Vagina (tissue), 2 donors: ENCODE measurements around the gene CNGB1. TPM values are rescaled to one million over a fixed set of nuclear protein-coding genes. Genes with fewer than 3 reads are reported as not detected.

Experiments used
- DNase-seq, 2 donors: peaks; one replicate each; pipeline ENCODE4 v3.0.0-alpha.2; 2017; ENCODE audit errors: extremely low spot score in 2 of 2
- H3K27ac ChIP-seq: fragments of 200-600 bp; sonication (generic); one replicate; pipeline ENCODE4 v1.5.1; 2019
- H3K27me3 ChIP-seq: fragments of 200-600 bp; sonication (generic); one replicate; pipeline ENCODE4 v1.5.1; 2019
- H3K36me3 ChIP-seq, 2 donors: fragments of 200-600 bp; sonication (generic); one replicate each; pipeline ENCODE4 v1.5.1; 2017 to 2019
- H3K4me1 ChIP-seq: fragments of 200-600 bp; sonication (generic); one replicate; pipeline ENCODE4 v1.5.1; 2019
- H3K4me3 ChIP-seq, 2 donors: fragments of 200-600 bp; sonication (generic); 1 replicate in 1 of 2; 2 replicates in 1 of 2; pipeline ENCODE4 v1.5.1; 2016 to 2019
- H3K9me3 ChIP-seq: fragments of 200-600 bp; sonication (generic); one replicate; pipeline ENCODE4 v1.5.1; 2019
- CTCF ChIP-seq, 3 experiments: fragments of 450-650 bp in 2 of 3; fragments of 200-600 bp in 1 of 3; sonication (generic) in 1 of 3; IDR thresholded peaks; one replicate each; pipeline ENCODE4 v1.5.1; 2017 to 2019; ENCODE audit warnings: antibody characterized with exemption in 3 of 3, mild to moderate bottlenecking in 2 of 3, moderate library complexity in 2 of 3
- POLR2A ChIP-seq, 2 donors: fragments of 450-650 bp; IDR thresholded peaks; one replicate each; pipeline ENCODE4 v1.6.1; 2017; ENCODE audit warnings: antibody characterized with exemption in 2 of 2, mild to moderate bottlenecking in 2 of 2, moderate library complexity in 2 of 2
- POLR2AphosphoS5 ChIP-seq, 2 donors: sonication (generic); formaldehyde crosslinking; IDR thresholded peaks; one replicate each; pipeline ENCODE4 v1.9.0; 2017; ENCODE audit warnings: antibody characterized with exemption in 2 of 2, mild to moderate bottlenecking in 2 of 2, low read depth in 1 of 2; ENCODE audit not compliant: insufficient read depth in 1 of 2
- intact Hi-C: fragments of 100-400 bp; cut with DNase I; formaldehyde crosslinking; loops from one replicate; pipeline ENCODE4 v1.15.1; 2023
- total RNA-seq: library from RNA; depleted of rRNA; stranded (reverse); fragments of >200 nt; gene quantifications from one replicate; pipeline ENCODE4 v1.2.3, GENCODE V29; 2016

The CNGB1 gene
- total RNA-seq, 1 donor from 2014 or later, result not detected

GRCh38 chr16:57935904-57936303 lies 35.0 kb downstream of the CNGB1 start:
- H3K36me3 ChIP-seq, result no peaks in the 10 kb centered on the region
- H3K4me3 ChIP-seq, result no peak overlapping the region
- no peak for DNase-seq
- no peaks in the 10 kb centered on the region for H3K27me3 ChIP-seq
- H3K4me1 ChIP-seq, result peaks cover 10% of the 10 kb centered on the region
- intact Hi-C loops, result no loop called here
- H3K27ac ChIP-seq, result no peak overlapping the region
- no peaks in the 10 kb centered on the region for H3K9me3 ChIP-seq
- TF ChIP-seq POLR2A (IDR thresholded peaks at IDR 0.05) (no peak), CTCF (IDR thresholded peaks at IDR 0.05) (no peak), POLR2AphosphoS5 (IDR thresholded peaks at IDR 0.05; ENCODE audit: insufficient read depth in 1 of 2, low read depth in 1 of 2) (no peak)

- Histone ChIP-seq H3K27ac (no peak overlapping the region), H3K9me3 (no peaks in the 10 kb centered on the region), H3K36me3 (no peaks in the 10 kb centered on the region), H3K4me3 (no peak overlapping the region), H3K4me1 (no peaks in the 10 kb centered on the region), H3K27me3 (no peaks in the 10 kb centered on the region)
- TF ChIP-seq CTCF (IDR thresholded peaks at IDR 0.05) (no peak), POLR2AphosphoS5 (IDR thresholded peaks at IDR 0.05; ENCODE audit: insufficient read depth in 1 of 2, low read depth in 1 of 2) (no peak), POLR2A (IDR thresholded peaks at IDR 0.05) (no peak)
- intact Hi-C loops, result no loop called here
- DNase-seq, result no peak
Observed at GRCh38 chr16:57930533-57930932, 40.4 kb downstream of the CNGB1 start.

GRCh38 chr16:57929250-57929649 lies 41.7 kb downstream of the CNGB1 start:
- intact Hi-C loops, result no loop called here
- no peaks in the 10 kb centered on the region for H3K9me3 ChIP-seq
- no peaks in the 10 kb centered on the region for H3K4me1 ChIP-seq
- H3K27me3 ChIP-seq, result no peaks in the 10 kb centered on the region
- no peak for DNase-seq
- H3K4me3 ChIP-seq, result no peak overlapping the region
- H3K36me3 ChIP-seq, result no peaks in the 10 kb centered on the region
- no peak for TF ChIP-seq POLR2AphosphoS5 (IDR thresholded peaks at IDR 0.05; ENCODE audit: insufficient read depth in 1 of 2, low read depth in 1 of 2)
- TF ChIP-seq CTCF (IDR thresholded peaks at IDR 0.05), result no peak
- TF ChIP-seq POLR2A (IDR thresholded peaks at IDR 0.05), result no peak
- H3K27ac ChIP-seq, result no peak overlapping the region

- H3K9me3 ChIP-seq, result no peaks in the 10 kb centered on the region
- no peak overlapping the region for H3K4me3 ChIP-seq
- H3K36me3 ChIP-seq, result no peaks in the 10 kb centered on the region
- H3K27me3 ChIP-seq, result no peaks in the 10 kb centered on the region
- TF ChIP-seq POLR2A (IDR thresholded peaks at IDR 0.05) (no peak), POLR2AphosphoS5 (IDR thresholded peaks at IDR 0.05; ENCODE audit: insufficient read depth in 1 of 2, low read depth in 1 of 2) (no peak), CTCF (IDR thresholded peaks at IDR 0.05) (no peak)
- no peak overlapping the region for H3K27ac ChIP-seq
- intact Hi-C loops, result no loop called here
- no peaks in the 10 kb centered on the region for H3K4me1 ChIP-seq
- no peak for DNase-seq
Observed at GRCh38 chr16:57926041-57926440, 44.9 kb downstream of the CNGB1 start.

- H3K36me3 ChIP-seq, result no peaks in the 10 kb centered on the region
- intact Hi-C loops, result no loop called here
- no peak for TF ChIP-seq CTCF (IDR thresholded peaks at IDR 0.05)
- no peak for TF ChIP-seq POLR2AphosphoS5 (IDR thresholded peaks at IDR 0.05; ENCODE audit: insufficient read depth in 1 of 2, low read depth in 1 of 2)
- no peak for TF ChIP-seq POLR2A (IDR thresholded peaks at IDR 0.05)
- H3K4me1 ChIP-seq, result no peaks in the 10 kb centered on the region
- no peak for DNase-seq
- H3K27ac ChIP-seq, result no peak overlapping the region
- no peaks in the 10 kb centered on the region for H3K9me3 ChIP-seq
- no peak overlapping the region for H3K4me3 ChIP-seq
- H3K27me3 ChIP-seq, result no peaks in the 10 kb centered on the region
Observed at GRCh38 chr16:57925310-57925709, 45.6 kb downstream of the CNGB1 start.
